GM13976 (cell line): ENCODE results near the gene TMEM164.

ENCODE experiments used
- DNase-seq: peaks from one replicate; pipeline ENCODE4 v3.0.0; 2012; ENCODE audit warnings: low spot score
- CTCF ChIP-seq: IDR thresholded peaks from 2 replicates; pipeline ENCODE4 v1.5.1; 2012; ENCODE audit warnings: borderline replicate concordance, mild to moderate bottlenecking; ENCODE audit not compliant: insufficient read depth; ENCODE audit errors: extremely low read depth, missing control alignments, control extremely low read depth
- in situ Hi-C: fragments of 300-500 bp; cut with MboI; formaldehyde crosslinking; loops from one replicate; pipeline ENCODE4 v1.12.0; 2022; ENCODE audit warnings: low sequenced_read_pairs, mixed read lengths, inconsistent platforms; ENCODE audit not compliant: unreplicated experiment

TMEM164 gene

DNA sequence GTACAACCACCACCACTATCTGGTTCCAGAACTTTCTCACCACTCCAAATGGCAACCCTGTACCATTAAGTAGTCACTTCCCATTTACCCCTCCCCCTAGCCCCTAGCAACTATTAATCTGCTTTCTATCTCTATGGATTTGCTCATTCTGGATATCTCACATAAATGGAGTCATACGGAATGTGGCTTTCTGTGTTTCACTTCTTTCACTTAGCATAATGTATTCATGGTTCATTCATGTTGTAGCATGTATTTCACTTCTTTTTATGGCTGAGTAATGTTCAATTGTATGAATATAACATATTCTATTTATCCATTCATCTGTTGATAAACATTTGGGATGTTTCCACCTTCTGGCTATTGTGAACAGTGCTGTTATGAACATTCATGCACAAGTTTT, 210.3 kb downstream of the TMEM164 start:
- no peak for DNase-seq
- in situ Hi-C loops = no loop called here
- TF ChIP-seq CTCF = no peak

DNA sequence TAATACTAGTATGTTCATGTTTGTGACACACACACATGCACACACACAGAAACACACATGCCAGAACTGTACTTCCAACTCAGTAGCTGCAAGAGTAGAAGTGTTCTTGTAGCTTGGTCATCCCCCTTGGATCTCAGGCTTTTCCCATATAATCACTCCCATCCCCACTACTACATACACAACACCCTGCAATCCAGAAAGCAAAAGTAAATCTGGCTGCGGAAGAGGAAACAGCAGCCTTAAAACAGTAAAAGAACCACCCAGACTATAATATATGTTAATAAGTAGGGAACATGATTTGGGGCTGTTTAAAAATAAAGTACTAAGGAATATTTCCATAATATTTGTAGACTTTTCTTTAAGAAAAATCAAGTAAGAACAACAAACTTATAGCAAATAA, 211.8 kb downstream of the TMEM164 start:
- in situ Hi-C loops = no loop called here
- no peak for TF ChIP-seq CTCF
- DNase-seq = no peak

GRCh38 chrX:110215411-110215810, 212.5 kb downstream of the TMEM164 start:
- in situ Hi-C loops = no loop called here
- TF ChIP-seq CTCF = no peak
- DNase-seq = no peak

GRCh38 chrX:110216027-110216426, 213.1 kb downstream of the TMEM164 start:
- no peak for TF ChIP-seq CTCF
- DNase-seq = no peak
- in situ Hi-C loops = no loop called here

GRCh38 chrX:110218591-110218990, 215.7 kb downstream of the TMEM164 start:
- in situ Hi-C loops = no loop called here
- TF ChIP-seq CTCF = no peak
- DNase-seq = no peak

DNA sequence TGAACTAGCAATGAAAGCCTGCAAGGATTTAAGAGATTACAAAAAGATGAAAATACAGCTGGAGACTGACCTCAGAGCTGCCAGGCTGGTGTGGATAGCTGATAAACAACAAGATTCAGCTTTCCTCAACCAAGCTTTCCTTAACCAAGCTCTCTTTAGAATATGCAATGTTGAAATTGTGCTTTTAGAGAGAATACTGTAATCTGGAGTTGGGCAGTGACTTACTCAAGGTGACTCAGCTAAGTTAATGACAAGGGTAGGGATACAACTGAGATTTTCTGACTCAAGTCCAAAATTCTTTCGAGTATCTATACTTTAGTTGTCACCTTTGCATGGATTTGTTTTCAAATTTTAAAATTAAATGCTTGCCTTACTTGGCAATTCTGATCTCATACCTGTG, 217.0 kb downstream of the TMEM164 start:
- no peak for TF ChIP-seq CTCF
- DNase-seq = no peak
- in situ Hi-C loops = no loop called here
